HEK293 (cell line): ENCODE data around the gene HDDC2.

Source experiments
- CTCF ChIA-PET: fragments of 350-600 bp; formaldehyde crosslinking; extraction: SDS; loops from one replicate; lab custom pipeline; 2021; ENCODE audit warnings: antibody characterized with exemption; lab: Yijun Ruan, JAX
- POLR2A ChIA-PET: fragments of 300-600 bp; formaldehyde crosslinking; extraction: SDS; loops from one replicate; lab custom pipeline; 2020; ENCODE audit warnings: antibody characterized with exemption, inconsistent platforms; lab: Yijun Ruan, JAX
- H3K27ac ChIP-seq: fragments of 200-500 bp; sonication (Bioruptor generic); 2 replicates; pipeline ENCODE4 v1.5.1; 2014; ENCODE audit warnings: low read depth, low read length, control low read depth, inconsistent platforms; ENCODE audit errors: extremely low read depth
- H3K36me3 ChIP-seq, 2 experiments: fragments of 200-500 bp in 1 of 2; sonication (Bioruptor generic) in 1 of 2; 1 replicate in 1 of 2; 2 replicates in 1 of 2; pipeline ENCODE4 v1.5.1; 2014 to 2017; ENCODE audit warnings: inconsistent platforms in 2 of 2, low read length in 2 of 2; ENCODE audit not compliant: control insufficient read depth in 2 of 2, insufficient read depth in 1 of 2
- H3K4me1 ChIP-seq: fragments of 200-500 bp; sonication (Bioruptor generic); 2 replicates; pipeline ENCODE4 v1.5.1; 2014; ENCODE audit warnings: mild to moderate bottlenecking, low read length, inconsistent platforms; ENCODE audit not compliant: control insufficient read depth, insufficient read depth
- H3K4me3 ChIP-seq: 2 replicates; pipeline ENCODE4 v1.5.1; 2011; ENCODE audit warnings: low read depth, mild to moderate bottlenecking, control low read depth, low read length, moderate library complexity
- H3K9me3 ChIP-seq: fragments of 200-500 bp; sonication (Bioruptor generic); 2 replicates; pipeline ENCODE4 v1.5.1; 2014; ENCODE audit warnings: low read depth, low read length, inconsistent platforms; ENCODE audit not compliant: control insufficient read depth, insufficient read depth
- GLIS2 ChIP-seq: fragments of 450-650 bp; formaldehyde crosslinking; IDR thresholded peaks from 2 replicates; pipeline ENCODE4 v1.5.1; 2016; ENCODE audit warnings: missing biosample characterization, missing genetic modification characterization
- HOXA7 ChIP-seq: sonication (generic); formaldehyde crosslinking; IDR thresholded peaks from 2 replicates; pipeline ENCODE4 v1.8.1; 2022; ENCODE audit warnings: missing genetic modification reagents, borderline replicate concordance
- MEIS1 ChIP-seq: sonication (generic); formaldehyde crosslinking; IDR thresholded peaks from 2 replicates; pipeline ENCODE4 v1.8.1; 2022; ENCODE audit warnings: missing genetic modification reagents, mild to moderate bottlenecking, borderline replicate concordance
- SETDB1 ChIP-seq: IDR thresholded peaks from one replicate; pipeline ENCODE4 v1.6.1; 2017; ENCODE audit warnings: mild to moderate bottlenecking, low read length, moderate library complexity, mixed read lengths; ENCODE audit not compliant: insufficient read length
- TCF7L2 ChIP-seq: IDR thresholded peaks from 2 replicates; pipeline ENCODE4 v1.6.1; 2011; ENCODE audit warnings: low read depth, mild to moderate bottlenecking, inconsistent platforms, low read length, moderate library complexity, borderline replicate concordance
- ZBTB26 ChIP-seq: fragments of 450-650 bp; formaldehyde crosslinking; optimal IDR thresholded peaks from 2 replicates; pipeline ENCODE3; 2016; ENCODE audit warnings: missing biosample characterization, mild to moderate bottlenecking, missing genetic modification characterization
- ZBTB44 ChIP-seq: fragments of 450-650 bp; IDR thresholded peaks from 2 replicates; pipeline ENCODE4 v1.5.1; 2018; ENCODE audit warnings: missing biosample characterization, mild to moderate bottlenecking, missing genetic modification characterization
- ZBTB49 ChIP-seq: fragments of 450-650 bp; formaldehyde crosslinking; IDR thresholded peaks from 2 replicates; pipeline ENCODE4 v1.5.1; 2016; ENCODE audit warnings: missing biosample characterization, missing genetic modification characterization, low read depth
- ZNF202 ChIP-seq: fragments of 450-650 bp; formaldehyde crosslinking; IDR thresholded peaks from 2 replicates; pipeline ENCODE4 v1.5.1; 2016; ENCODE audit warnings: missing biosample characterization, missing genetic modification characterization, borderline replicate concordance
- ZNF23 ChIP-seq: fragments of 450-650 bp; formaldehyde crosslinking; IDR thresholded peaks from 2 replicates; pipeline ENCODE4 v1.5.1; 2016; ENCODE audit warnings: missing biosample characterization, missing genetic modification characterization, borderline replicate concordance
- ZNF274 ChIP-seq, 2 experiments: fragments of 200-500 bp in 1 of 2; fragments of 450-650 bp in 1 of 2; sonication (Bioruptor generic) in 1 of 2; formaldehyde crosslinking in 1 of 2; IDR thresholded peaks; 2 replicates each; pipeline versions ENCODE4 v1.5.1 to v1.6.1; 2014 to 2016; ENCODE audit warnings: borderline replicate concordance in 1 of 2, inconsistent platforms in 1 of 2, low read length in 1 of 2, missing biosample characterization in 1 of 2, missing genetic modification characterization in 1 of 2
- ZNF292 ChIP-seq: fragments of 450-650 bp; formaldehyde crosslinking; IDR thresholded peaks from 2 replicates; pipeline ENCODE4 v1.5.1; 2016; ENCODE audit warnings: low read depth, missing biosample characterization, missing genetic modification characterization, borderline replicate concordance
- ZNF311 ChIP-seq: fragments of 450-650 bp; formaldehyde crosslinking; IDR thresholded peaks from 2 replicates; pipeline ENCODE4 v1.5.1; 2017; ENCODE audit warnings: missing biosample characterization, missing genetic modification characterization, borderline replicate concordance
- ZNF335 ChIP-seq: fragments of 450-650 bp; formaldehyde crosslinking; conservative IDR thresholded peaks from 2 replicates; pipeline ENCODE4 v1.5.1; 2016; ENCODE audit warnings: missing biosample characterization, missing genetic modification characterization
- ZNF398 ChIP-seq: fragments of 450-650 bp; formaldehyde crosslinking; IDR thresholded peaks from 2 replicates; pipeline ENCODE4 v1.5.1; 2017; ENCODE audit warnings: missing biosample characterization, missing genetic modification characterization
- ZNF416 ChIP-seq: fragments of 450-650 bp; formaldehyde crosslinking; IDR thresholded peaks from 2 replicates; pipeline ENCODE4 v1.5.1; 2016; ENCODE audit warnings: missing biosample characterization, missing genetic modification characterization
- ZNF629 ChIP-seq: fragments of 450-650 bp; formaldehyde crosslinking; IDR thresholded peaks from 2 replicates; pipeline ENCODE4 v1.5.1; 2017; ENCODE audit warnings: missing biosample characterization, missing genetic modification characterization
- ZNF768 ChIP-seq: fragments of 450-650 bp; formaldehyde crosslinking; IDR thresholded peaks from 2 replicates; pipeline ENCODE4 v1.5.1; 2018; ENCODE audit warnings: missing biosample characterization, mild to moderate bottlenecking, missing genetic modification characterization
- ZNF785 ChIP-seq: fragments of 450-650 bp; formaldehyde crosslinking; IDR thresholded peaks from 2 replicates; pipeline ENCODE4 v1.5.1; 2016; ENCODE audit warnings: missing biosample characterization, missing genetic modification characterization
- ZNF792 ChIP-seq: fragments of 450-650 bp; formaldehyde crosslinking; IDR thresholded peaks from 2 replicates; pipeline ENCODE4 v1.5.1; 2016; ENCODE audit warnings: missing biosample characterization, missing genetic modification characterization
- ZNF830 ChIP-seq: fragments of 450-650 bp; IDR thresholded peaks from 2 replicates; pipeline ENCODE4 v1.5.0; 2018; ENCODE audit warnings: missing biosample characterization, missing genetic modification characterization, low read depth, mild to moderate bottlenecking, moderate library complexity
- TF ChIP-seq, protein P1 (sequence below): fragments of 450-650 bp; formaldehyde crosslinking; IDR thresholded peaks from 2 replicates; pipeline ENCODE4 v1.5.1; 2016; ENCODE audit warnings: missing biosample characterization, missing genetic modification characterization
- TF ChIP-seq, protein P2 (sequence below): fragments of 450-650 bp; formaldehyde crosslinking; IDR thresholded peaks from 2 replicates; pipeline ENCODE4 v1.5.0; 2017; ENCODE audit warnings: missing biosample characterization, missing genetic modification characterization, borderline replicate concordance
- TF ChIP-seq, protein P3 (sequence below): fragments of 450-650 bp; formaldehyde crosslinking; IDR thresholded peaks from 2 replicates; pipeline ENCODE4 v1.5.1; 2016; ENCODE audit warnings: missing biosample characterization, missing genetic modification characterization

HDDC2 gene

GRCh38 chr6:125299257-125299656, 2.5 kb downstream of the HDDC2 start (continued):
- TF ChIP-seq ZNF629 (tag by site-specific recombination) (no peak), ZBTB26 (tag by site-specific recombination) (no peak), GLIS2 (tag by site-specific recombination) (no peak), ZNF416 (tag by site-specific recombination) (no peak)
- TF ChIP-seq, all 188 proteins: peak for 0

- Histone ChIP-seq H3K36me3 (peaks cover 24 to 90% of the 10 kb centered on the region in 2 experiments), H3K9me3 (no peaks in the 10 kb centered on the region), H3K4me3 (no peak overlapping the region), H3K27ac (no peak overlapping the region), H3K4me1 (no peaks in the 10 kb centered on the region)
- TF ChIP-seq SETDB1: no peak
- TF ChIP-seq ZBTB49: no peak
- no peak for TF ChIP-seq ZNF23 (tag by site-specific recombination)
- TF ChIP-seq, protein P1, sequence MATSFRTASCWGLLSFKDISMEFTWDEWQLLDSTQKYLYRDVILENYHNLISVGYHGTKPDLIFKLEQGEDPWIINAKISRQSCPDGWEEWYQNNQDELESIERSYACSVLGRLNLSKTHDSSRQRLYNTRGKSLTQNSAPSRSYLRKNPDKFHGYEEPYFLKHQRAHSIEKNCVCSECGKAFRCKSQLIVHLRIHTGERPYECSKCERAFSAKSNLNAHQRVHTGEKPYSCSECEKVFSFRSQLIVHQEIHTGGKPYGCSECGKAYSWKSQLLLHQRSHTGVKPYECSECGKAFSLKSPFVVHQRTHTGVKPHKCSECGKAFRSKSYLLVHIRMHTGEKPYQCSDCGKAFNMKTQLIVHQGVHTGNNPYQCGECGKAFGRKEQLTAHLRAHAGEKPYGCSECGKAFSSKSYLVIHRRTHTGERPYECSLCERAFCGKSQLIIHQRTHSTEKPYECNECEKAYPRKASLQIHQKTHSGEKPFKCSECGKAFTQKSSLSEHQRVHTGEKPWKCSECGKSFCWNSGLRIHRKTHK (tag by site-specific recombination): no peak
- no peak for TF ChIP-seq ZNF830 (tag by site-specific recombination)
- TF ChIP-seq MEIS1 (CRISPR knock-in tag): no peak
- TF ChIP-seq, protein P2, sequence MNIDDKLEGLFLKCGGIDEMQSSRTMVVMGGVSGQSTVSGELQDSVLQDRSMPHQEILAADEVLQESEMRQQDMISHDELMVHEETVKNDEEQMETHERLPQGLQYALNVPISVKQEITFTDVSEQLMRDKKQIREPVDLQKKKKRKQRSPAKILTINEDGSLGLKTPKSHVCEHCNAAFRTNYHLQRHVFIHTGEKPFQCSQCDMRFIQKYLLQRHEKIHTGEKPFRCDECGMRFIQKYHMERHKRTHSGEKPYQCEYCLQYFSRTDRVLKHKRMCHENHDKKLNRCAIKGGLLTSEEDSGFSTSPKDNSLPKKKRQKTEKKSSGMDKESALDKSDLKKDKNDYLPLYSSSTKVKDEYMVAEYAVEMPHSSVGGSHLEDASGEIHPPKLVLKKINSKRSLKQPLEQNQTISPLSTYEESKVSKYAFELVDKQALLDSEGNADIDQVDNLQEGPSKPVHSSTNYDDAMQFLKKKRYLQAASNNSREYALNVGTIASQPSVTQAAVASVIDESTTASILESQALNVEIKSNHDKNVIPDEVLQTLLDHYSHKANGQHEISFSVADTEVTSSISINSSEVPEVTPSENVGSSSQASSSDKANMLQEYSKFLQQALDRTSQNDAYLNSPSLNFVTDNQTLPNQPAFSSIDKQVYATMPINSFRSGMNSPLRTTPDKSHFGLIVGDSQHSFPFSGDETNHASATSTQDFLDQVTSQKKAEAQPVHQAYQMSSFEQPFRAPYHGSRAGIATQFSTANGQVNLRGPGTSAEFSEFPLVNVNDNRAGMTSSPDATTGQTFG: no peak
- no peak for TF ChIP-seq ZNF768 (tag by site-specific recombination)
- no peak for TF ChIP-seq ZBTB44 (tag by site-specific recombination)
- TF ChIP-seq ZNF398 (tag by site-specific recombination): no peak
- TF ChIP-seq ZNF202 (tag by site-specific recombination): no peak
- TF ChIP-seq ZNF785 (tag by site-specific recombination): no peak
- TF ChIP-seq ZNF335 (tag by site-specific recombination): no peak
- TF ChIP-seq, protein P3, sequence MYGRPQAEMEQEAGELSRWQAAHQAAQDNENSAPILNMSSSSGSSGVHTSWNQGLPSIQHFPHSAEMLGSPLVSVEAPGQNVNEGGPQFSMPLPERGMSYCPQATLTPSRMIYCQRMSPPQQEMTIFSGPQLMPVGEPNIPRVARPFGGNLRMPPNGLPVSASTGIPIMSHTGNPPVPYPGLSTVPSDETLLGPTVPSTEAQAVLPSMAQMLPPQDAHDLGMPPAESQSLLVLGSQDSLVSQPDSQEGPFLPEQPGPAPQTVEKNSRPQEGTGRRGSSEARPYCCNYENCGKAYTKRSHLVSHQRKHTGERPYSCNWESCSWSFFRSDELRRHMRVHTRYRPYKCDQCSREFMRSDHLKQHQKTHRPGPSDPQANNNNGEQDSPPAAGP (tag by site-specific recombination): no peak
- no peak for TF ChIP-seq ZNF311 (tag by site-specific recombination)
- TF ChIP-seq ZNF792 (tag by site-specific recombination): no peak
- no peak for TF ChIP-seq ZNF292 (tag by site-specific recombination)
- TF ChIP-seq HOXA7 (CRISPR knock-in tag): no peak
- TF ChIP-seq TCF7L2: no peak
- TF ChIP-seq ZNF274 (IDR thresholded peaks at IDR 0.05; ENCODE audit: low read length): no peak
- TF ChIP-seq ZNF274 (tag by site-specific recombination; IDR thresholded peaks at IDR 0.05; ENCODE audit: borderline replicate concordance): no peak
- ChIA-PET CTCF (interaction anchor here (0.6 kb wide), 1 partner anchor 26 kb away, joined by 3 read pairs; no protein-coding TSS in a partner anchor), POLR2A (no interaction called here)
Observed at GRCh38 chr6:125296471-125296870, 5.3 kb downstream of the HDDC2 start.
